Measurements from ENCODE around the gene PHKB. TPM values are rescaled to one million over a fixed set of nuclear protein-coding genes. Genes with fewer than 3 reads are reported as not detected.
A peak's percentile ranks its signal among the peaks of the same experiment; 100 is the strongest.

Gene PHKB
- total RNA-seq, result 10 to 100 TPM; 48.5 to 82.9 (median 50.7) TPM
- 10 to 100 TPM; 23.9 to 37.1 TPM for polyA plus RNA-seq
- total RNA-seq, result 48.3 reads per million, percentile 70 among the genes with 10 or more reads in this experiment

GRCh38 chr16:47460711-47461597, at the start of gene PHKB, which contains the start of gene ITFG1:
PHKB (plus strand) TSS chr16:47461331; CDS start chr16:47461351, 20 bp downstream.
ITFG1 (minus strand) TSS chr16:47461063; CDS start chr16:47461045, 18 bp downstream.
- no peaks in the 10 kb centered on the region for H3K9me3 Mint-ChIP-seq
- H3K4me3 Mint-ChIP-seq, result peak within 1 kb of the TSS; percentile 91 to 100 (median 96)
- H3K36me3 Mint-ChIP-seq, result peaks cover 6 to 29% (median 11%) of the 10 kb centered on the region in 5 donors
- H3K27ac Mint-ChIP-seq, result peak within 1 kb of the TSS; percentile 91 to 99 (median 96)
- peaks cover 10 to 21% of the 10 kb centered on the region in 2 donors for H3K4me1 ChIP-seq (ENCODE audit: control insufficient read depth in 2 of 2, insufficient read depth in 2 of 2, low read length in 2 of 2)
- no peaks in the 10 kb centered on the region for H3K27me3 ChIP-seq (ENCODE audit: control insufficient read depth in 2 of 2, insufficient read depth in 2 of 2, low read length in 2 of 2)
- H3K4me3 ChIP-seq (ENCODE audit: low read length), result peak within 1 kb of the TSS; percentile 94
- peaks cover 0 to 10% (median 0%) of the 10 kb centered on the region in 3 experiments for H3K36me3 ChIP-seq (ENCODE audit: control insufficient read depth in 2 of 3, insufficient read depth in 3 of 3, low read length in 3 of 3)
- H3K4me1 Mint-ChIP-seq, result peaks cover 45 to 79% (median 73%) of the 10 kb centered on the region in 7 donors
- intact Hi-C loops (cut with micrococcal nuclease), result loop anchor here (1.0 to 10.0 kb wide), 18 partner anchors 107 to 1152 kb away; partner anchors contain the start of genes DNAJA2 (in 2 of the 2), LONP2 (in 2 of the 2), ORC6 (in 2 of the 2) and VPS35 (in 2 of the 2)
- DNase-seq (peak; percentile 94 to 98 (median 97)), ATAC-seq (peak; percentile 97)
- H3K27me3 Mint-ChIP-seq, result no peaks in the 10 kb centered on the region
- H3K9me3 ChIP-seq (ENCODE audit: control insufficient read depth in 2 of 3, low read length in 3 of 3), result no peaks in the 10 kb centered on the region
- H3K27ac ChIP-seq (ENCODE audit: low read depth, low read length), result peak within 1 kb of the TSS; percentile 95
- CTCF ChIA-PET, result interaction anchor here (0.5 kb wide), 1 partner anchor 15 kb away, joined by 5 read pairs; no protein-coding TSS in a partner anchor
- POLR2A ChIA-PET, result interaction anchor here (0.5 to 1.5 kb wide), 5 partner anchors 12 to 489 kb away, joined by 3 to 9 read pairs (median 3); partner anchors contain the start of gene DNAJA2

- Histone ChIP-seq H3K4me1 (ENCODE audit: control insufficient read depth in 2 of 2, insufficient read depth in 2 of 2, low read length in 2 of 2) (peaks cover 0 to 4% of the 10 kb centered on the region in 2 donors), H3K27ac (ENCODE audit: low read depth, low read length) (no peak overlapping the region), H3K36me3 (ENCODE audit: control insufficient read depth in 2 of 3, insufficient read depth in 3 of 3, low read length in 3 of 3) (peaks cover 0 to 8% (median 0%) of the 10 kb centered on the region in 3 experiments), H3K27me3 (ENCODE audit: control insufficient read depth in 2 of 2, insufficient read depth in 2 of 2, low read length in 2 of 2) (no peaks in the 10 kb centered on the region), H3K4me3 (ENCODE audit: low read length) (no peak overlapping the region), H3K9me3 (ENCODE audit: control insufficient read depth in 2 of 3, low read length in 3 of 3) (no peaks in the 10 kb centered on the region)
- ChIA-PET CTCF (no interaction called here), POLR2A (no interaction called here)
- peaks cover 17 to 34% (median 25%) of the 10 kb centered on the region in 7 donors for H3K4me1 Mint-ChIP-seq
- intact Hi-C loops (cut with micrococcal nuclease), result no loop called here
- H3K27ac Mint-ChIP-seq, result peak overlapping the region in 2 of 9 donors; percentile 38 to 65
- H3K4me3 Mint-ChIP-seq, result no peak overlapping the region
- DNase-seq, result no peak
- ATAC-seq, result no peak
- no peaks in the 10 kb centered on the region for H3K27me3 Mint-ChIP-seq
- peaks cover 0 to 4% (median 0%) of the 10 kb centered on the region in 11 donors for H3K9me3 Mint-ChIP-seq
- H3K36me3 Mint-ChIP-seq, result peaks cover 7 to 70% (median 41%) of the 10 kb centered on the region in 5 donors
Observed at GRCh38 chr16:47413041-47413440, 48.1 kb upstream of the PHKB start.

GRCh38 chr16:47416869-47417268, 44.3 kb upstream of the PHKB start:
- Mint-ChIP-seq H3K27me3 (no peaks in the 10 kb centered on the region), H3K9me3 (peaks cover 0 to 2% (median 0%) of the 10 kb centered on the region in 11 donors), H3K27ac (no peak overlapping the region), H3K4me1 (peaks cover 7 to 19% (median 14%) of the 10 kb centered on the region in 7 donors), H3K4me3 (no peak overlapping the region), H3K36me3 (peaks cover 2 to 77% (median 40%) of the 10 kb centered on the region in 5 donors)
- Histone ChIP-seq H3K27ac (ENCODE audit: low read depth, low read length) (no peak overlapping the region), H3K4me1 (ENCODE audit: control insufficient read depth in 2 of 2, insufficient read depth in 2 of 2, low read length in 2 of 2) (no peaks in the 10 kb centered on the region), H3K9me3 (ENCODE audit: control insufficient read depth in 2 of 3, low read length in 3 of 3) (no peaks in the 10 kb centered on the region), H3K36me3 (ENCODE audit: control insufficient read depth in 2 of 3, insufficient read depth in 3 of 3, low read length in 3 of 3) (no peaks in the 10 kb centered on the region), H3K4me3 (ENCODE audit: low read length) (no peak overlapping the region), H3K27me3 (ENCODE audit: control insufficient read depth in 2 of 2, insufficient read depth in 2 of 2, low read length in 2 of 2) (no peaks in the 10 kb centered on the region)
- POLR2A ChIA-PET, result no interaction called here
- CTCF ChIA-PET, result no interaction called here
- DNase-seq, result no peak
- ATAC-seq, result no peak
- intact Hi-C loops (cut with micrococcal nuclease), result no loop called here

- Histone ChIP-seq H3K27ac (ENCODE audit: low read depth, low read length) (no peak overlapping the region), H3K27me3 (ENCODE audit: control insufficient read depth in 2 of 2, insufficient read depth in 2 of 2, low read length in 2 of 2) (no peaks in the 10 kb centered on the region), H3K4me3 (ENCODE audit: low read length) (no peak overlapping the region), H3K9me3 (ENCODE audit: control insufficient read depth in 2 of 3, low read length in 3 of 3) (no peaks in the 10 kb centered on the region), H3K4me1 (ENCODE audit: control insufficient read depth in 2 of 2, insufficient read depth in 2 of 2, low read length in 2 of 2) (no peaks in the 10 kb centered on the region), H3K36me3 (ENCODE audit: control insufficient read depth in 2 of 3, insufficient read depth in 3 of 3, low read length in 3 of 3) (peaks cover 10 to 32% (median 14%) of the 10 kb centered on the region in 3 experiments)
- Mint-ChIP-seq H3K36me3 (peaks cover 7 to 85% (median 66%) of the 10 kb centered on the region in 5 donors), H3K9me3 (peaks cover 0 to 3% (median 0%) of the 10 kb centered on the region in 11 donors), H3K4me3 (no peak overlapping the region), H3K27me3 (no peaks in the 10 kb centered on the region), H3K4me1 (peaks cover 0 to 4% (median 0%) of the 10 kb centered on the region in 7 donors), H3K27ac (no peak overlapping the region)
- ATAC-seq, result no peak
- CTCF ChIA-PET, result no interaction called here
- no peak for DNase-seq
- intact Hi-C loops (cut with micrococcal nuclease), result no loop called here
- POLR2A ChIA-PET, result no interaction called here
Observed at GRCh38 chr16:47424846-47425245, 36.3 kb upstream of the PHKB start.

- ChIA-PET POLR2A (no interaction called here), CTCF (no interaction called here)
- intact Hi-C loops (cut with micrococcal nuclease), result no loop called here
- Mint-ChIP-seq H3K27ac (no peak overlapping the region), H3K4me3 (no peak overlapping the region), H3K36me3 (peaks cover 7 to 78% (median 60%) of the 10 kb centered on the region in 5 donors), H3K27me3 (no peaks in the 10 kb centered on the region), H3K9me3 (peaks cover 0 to 3% (median 0%) of the 10 kb centered on the region in 11 donors), H3K4me1 (peaks cover 0 to 7% (median 0%) of the 10 kb centered on the region in 7 donors)
- peaks cover 10 to 32% (median 14%) of the 10 kb centered on the region in 3 experiments for H3K36me3 ChIP-seq (ENCODE audit: control insufficient read depth in 2 of 3, insufficient read depth in 3 of 3, low read length in 3 of 3)
- H3K4me1 ChIP-seq (ENCODE audit: control insufficient read depth in 2 of 2, insufficient read depth in 2 of 2, low read length in 2 of 2), result no peaks in the 10 kb centered on the region
- H3K27ac ChIP-seq (ENCODE audit: low read depth, low read length), result no peak overlapping the region
- DNase-seq, result no peak
- no peaks in the 10 kb centered on the region for H3K9me3 ChIP-seq (ENCODE audit: control insufficient read depth in 2 of 3, low read length in 3 of 3)
- H3K27me3 ChIP-seq (ENCODE audit: control insufficient read depth in 2 of 2, insufficient read depth in 2 of 2, low read length in 2 of 2), result no peaks in the 10 kb centered on the region
- H3K4me3 ChIP-seq (ENCODE audit: low read length), result no peak overlapping the region
- no peak for ATAC-seq
Observed at GRCh38 chr16:47426806-47427205, 34.3 kb upstream of the PHKB start.

- Histone ChIP-seq H3K4me3 (ENCODE audit: low read length) (no peak overlapping the region), H3K9me3 (ENCODE audit: control insufficient read depth in 2 of 3, low read length in 3 of 3) (no peaks in the 10 kb centered on the region), H3K27me3 (ENCODE audit: control insufficient read depth in 2 of 2, insufficient read depth in 2 of 2, low read length in 2 of 2) (no peaks in the 10 kb centered on the region), H3K4me1 (ENCODE audit: control insufficient read depth in 2 of 2, insufficient read depth in 2 of 2, low read length in 2 of 2) (no peaks in the 10 kb centered on the region), H3K27ac (ENCODE audit: low read depth, low read length) (no peak overlapping the region), H3K36me3 (ENCODE audit: control insufficient read depth in 2 of 3, insufficient read depth in 3 of 3, low read length in 3 of 3) (peaks cover 7 to 14% (median 11%) of the 10 kb centered on the region in 3 experiments)
- CTCF ChIA-PET, result no interaction called here
- H3K27ac Mint-ChIP-seq, result no peak overlapping the region
- peaks cover 0 to 4% (median 0%) of the 10 kb centered on the region in 11 donors for H3K9me3 Mint-ChIP-seq
- peaks cover 6 to 55% (median 40%) of the 10 kb centered on the region in 5 donors for H3K36me3 Mint-ChIP-seq
- DNase-seq (no peak), ATAC-seq (no peak)
- POLR2A ChIA-PET, result no interaction called here
- peaks cover 0 to 18% (median 11%) of the 10 kb centered on the region in 7 donors for H3K4me1 Mint-ChIP-seq
- intact Hi-C loops (cut with micrococcal nuclease), result no loop called here
- H3K4me3 Mint-ChIP-seq, result no peak overlapping the region
- no peaks in the 10 kb centered on the region for H3K27me3 Mint-ChIP-seq
Observed at GRCh38 chr16:47431960-47432359, 29.2 kb upstream of the PHKB start.
